Measurements from ENCODE around the gene RAI2. TPM values are rescaled to one million over a fixed set of nuclear protein-coding genes. Genes with fewer than 3 reads are reported as not detected.

RAI2 gene
- 10 to 100 TPM in 3 of 4 donors, 1 to 10 TPM in 1; 9.3 to 16.0 (median 12.2) TPM for polyA plus RNA-seq (ENCODE audit: insufficient read length in 4 of 4)

DNA sequence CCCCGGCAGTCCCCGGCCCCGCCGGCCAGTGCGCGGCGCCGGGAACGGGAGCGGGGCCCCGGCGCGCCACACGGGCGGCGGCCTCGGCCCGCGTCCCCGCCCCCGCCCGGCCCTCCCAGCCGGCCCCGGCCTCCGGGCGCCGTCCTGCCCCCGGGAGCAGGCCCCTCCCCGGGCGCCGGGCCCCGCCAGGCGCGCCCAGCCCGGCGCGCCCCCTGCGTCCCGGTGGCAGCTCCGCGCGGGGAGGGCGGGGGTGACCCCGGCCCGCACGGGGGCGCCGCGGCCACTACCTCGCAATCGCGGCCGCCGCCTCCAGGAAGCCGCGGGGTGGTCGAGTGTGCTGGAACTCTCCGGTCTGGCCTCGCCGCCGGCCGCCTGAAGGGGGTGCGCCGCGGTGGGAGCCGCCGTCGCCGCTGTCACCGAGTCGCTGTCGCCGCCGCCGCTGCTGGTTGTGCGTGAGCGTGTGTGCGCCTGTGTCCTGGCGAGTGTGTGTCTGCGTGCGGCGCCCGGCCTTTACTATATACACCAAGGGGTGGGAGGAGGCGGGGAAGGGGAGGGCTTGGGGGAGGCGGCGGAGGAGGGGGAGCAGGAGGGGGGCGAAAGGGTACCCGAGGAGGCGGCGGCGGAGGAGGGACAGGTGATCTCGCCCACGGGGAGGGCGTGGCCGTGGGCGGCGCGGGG lies at the start of gene RAI2:
RAI2 (minus strand) TSS at position 488 of the 678 bp plus-strand sequence. CDS start 59,288 bp downstream, outside the sequence.
- DNase-seq (ENCODE audit: low read depth in 4 of 4, low spot score in 2 of 4) = no peak

DNA sequence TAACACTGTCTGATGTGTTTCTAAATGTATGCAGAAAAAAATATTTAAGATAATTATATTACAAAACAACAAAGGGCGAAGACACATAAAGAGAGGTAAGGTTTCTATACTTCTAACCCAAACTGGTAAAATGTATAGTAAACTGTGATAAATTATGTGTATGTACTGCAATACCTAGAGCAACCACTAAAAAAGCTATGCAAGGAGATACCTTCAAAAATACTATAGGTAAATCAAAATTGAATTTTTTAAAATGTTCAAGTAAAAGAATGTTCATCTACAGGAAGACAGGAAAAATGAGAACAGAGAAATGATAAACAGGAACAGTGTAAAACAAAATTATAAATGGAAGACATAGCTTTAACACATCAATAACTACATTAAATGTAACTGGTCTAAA lies 27.3 kb upstream of the RAI2 start:
- no peak for DNase-seq (ENCODE audit: low read depth in 4 of 4, low spot score in 2 of 4)

DNA sequence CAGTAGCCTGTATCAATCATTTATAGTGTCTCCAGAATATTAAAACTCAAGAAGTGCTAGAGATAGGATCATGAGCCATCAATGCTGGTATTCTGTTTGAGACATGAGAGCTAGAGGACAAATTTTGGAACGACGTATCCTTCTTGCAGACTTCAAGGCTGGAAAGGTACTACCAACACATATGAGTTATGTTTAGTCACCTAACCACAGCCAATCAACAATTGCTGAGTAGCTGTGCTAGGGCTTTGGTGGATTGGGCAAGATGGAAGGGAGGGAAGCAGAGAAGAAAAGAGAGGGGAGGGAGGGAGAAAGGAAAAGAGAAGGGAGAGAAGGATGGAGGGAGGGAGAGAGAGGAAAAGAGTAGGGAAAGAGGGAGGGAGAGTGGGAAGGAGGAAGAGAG lies 21.6 kb upstream of the RAI2 start:
- no peak for DNase-seq (ENCODE audit: low read depth in 4 of 4, low spot score in 2 of 4)

DNA sequence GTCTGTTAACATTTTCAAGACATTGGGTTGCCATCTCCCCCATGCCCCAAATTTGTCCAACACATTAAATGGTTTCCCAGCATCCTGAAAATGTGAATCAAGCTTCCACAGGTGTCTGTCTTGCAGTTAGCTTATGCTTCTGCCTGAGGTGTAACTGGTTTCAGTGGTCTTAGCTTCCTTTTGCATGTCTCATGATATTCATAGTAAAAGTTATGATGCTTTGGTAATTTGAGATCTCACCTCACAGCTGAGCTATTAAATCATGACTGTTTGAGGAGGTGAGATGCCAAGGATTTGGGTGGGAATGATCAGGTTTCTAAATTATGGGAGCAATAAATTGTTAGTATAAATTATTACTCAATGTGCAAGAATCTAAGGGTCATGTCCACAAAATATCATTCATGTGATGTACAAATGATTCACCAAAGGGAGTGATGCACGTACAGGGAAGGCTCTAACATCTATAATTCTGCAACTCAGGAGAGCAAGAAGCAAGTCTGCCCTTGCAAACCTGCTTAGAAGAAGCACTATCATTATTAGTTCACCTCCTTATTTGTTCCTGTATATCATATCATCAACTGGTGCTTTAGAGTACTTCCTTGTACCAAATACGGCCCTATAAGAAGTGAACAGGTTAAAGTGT lies 17.1 kb upstream of the RAI2 start:
- no peak for DNase-seq (ENCODE audit: low read depth in 4 of 4, low spot score in 2 of 4)

DNA sequence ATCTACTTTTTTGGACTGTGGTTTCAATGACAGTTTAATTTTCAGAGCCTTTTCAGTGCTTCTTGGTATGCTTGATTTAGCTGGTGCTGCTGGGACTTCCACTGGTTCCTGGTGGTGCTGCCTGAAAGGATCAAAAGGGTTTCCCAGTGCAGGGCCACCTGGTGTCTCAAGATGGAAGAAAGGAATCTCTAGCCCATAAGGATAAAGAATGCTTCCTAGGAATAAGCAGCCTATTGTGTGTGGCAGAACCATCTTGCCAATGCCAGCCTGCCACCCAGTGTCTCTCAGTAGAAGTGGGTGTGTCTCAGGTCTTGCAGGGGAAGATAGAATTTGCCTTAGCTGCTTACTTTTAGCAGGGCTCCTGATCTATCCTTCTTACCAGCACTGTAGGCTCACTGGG lies 15.0 kb upstream of the RAI2 start:
- DNase-seq (ENCODE audit: low read depth in 4 of 4, low spot score in 2 of 4) = no peak

DNA sequence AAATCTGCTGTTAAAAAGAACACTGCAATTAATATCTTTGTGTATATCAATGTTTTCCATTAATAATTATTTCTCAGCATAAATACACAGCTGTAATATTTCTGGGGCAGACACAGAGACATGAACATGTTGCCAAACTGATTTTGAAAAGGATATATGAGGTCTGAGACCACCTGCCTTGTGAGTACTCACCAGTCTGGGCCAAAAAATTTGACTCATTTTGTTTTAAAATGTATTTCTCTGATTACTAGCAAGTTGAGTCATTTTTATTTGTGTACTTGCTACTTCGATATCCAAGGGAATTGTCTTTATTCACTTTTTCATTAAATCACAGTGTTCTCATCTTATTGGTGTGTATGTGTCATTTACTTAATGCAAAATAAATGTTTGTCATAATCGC lies 8.5 kb upstream of the RAI2 start:
- no peak for DNase-seq (ENCODE audit: low read depth in 4 of 4, low spot score in 2 of 4)

DNA sequence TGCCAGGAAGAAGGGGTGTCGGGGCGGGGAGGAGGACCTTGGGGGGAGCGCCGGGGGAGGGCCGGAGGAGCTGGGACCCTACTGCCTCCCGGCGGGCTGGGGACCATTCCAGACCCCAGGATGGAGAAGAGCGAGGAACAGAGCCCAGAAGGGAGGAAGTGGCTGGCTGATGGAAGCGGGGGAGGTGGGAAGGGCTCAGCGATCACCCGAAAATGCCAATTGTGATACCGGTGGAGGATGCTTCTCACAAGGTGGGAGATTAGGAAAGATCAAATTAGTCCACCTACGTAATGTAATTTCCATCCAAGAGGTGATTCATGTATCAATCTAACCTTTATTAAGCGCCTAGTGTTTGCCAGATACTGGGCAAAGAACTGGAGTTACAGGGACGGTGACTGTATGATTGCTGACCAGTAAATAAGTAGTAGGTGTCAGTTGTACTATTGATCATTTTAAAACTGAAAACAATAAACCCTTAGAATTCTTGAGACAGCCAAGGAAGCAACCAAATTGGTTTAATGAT lies 452 bp upstream of the RAI2 start:
- DNase-seq (ENCODE audit: low read depth in 4 of 4, low spot score in 2 of 4) = no peak

DNA sequence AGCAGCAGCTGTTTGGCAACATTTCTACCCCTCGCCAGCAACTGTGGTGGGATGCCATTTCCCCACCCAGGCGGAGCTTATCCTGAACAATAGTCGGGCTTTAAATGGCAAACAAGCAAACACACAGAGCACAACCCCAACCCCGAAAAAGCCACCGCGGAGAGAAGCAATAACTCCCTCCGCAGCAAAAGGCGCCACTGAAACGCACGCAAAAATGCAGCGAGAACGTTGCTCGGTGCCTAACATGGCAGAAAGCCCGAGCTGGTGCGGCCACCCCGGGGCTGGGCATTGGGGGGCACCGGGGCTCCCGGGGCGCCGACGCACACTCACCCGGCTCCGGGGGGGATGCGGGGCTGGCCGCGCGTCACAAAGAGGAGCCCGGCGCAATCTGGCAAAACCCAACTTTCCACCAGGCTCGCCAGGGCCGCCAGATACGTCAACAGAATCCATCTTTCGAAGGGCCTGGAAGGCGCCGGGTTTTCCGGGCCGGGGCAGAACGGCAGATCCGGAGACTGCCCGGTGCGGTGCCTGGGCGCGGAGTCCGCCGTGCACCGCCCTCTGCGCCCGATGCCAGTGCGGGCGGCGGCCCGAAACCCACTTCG lies 818 bp downstream of the RAI2 start:
- no peak for DNase-seq (ENCODE audit: low read depth in 4 of 4, low spot score in 2 of 4)

DNA sequence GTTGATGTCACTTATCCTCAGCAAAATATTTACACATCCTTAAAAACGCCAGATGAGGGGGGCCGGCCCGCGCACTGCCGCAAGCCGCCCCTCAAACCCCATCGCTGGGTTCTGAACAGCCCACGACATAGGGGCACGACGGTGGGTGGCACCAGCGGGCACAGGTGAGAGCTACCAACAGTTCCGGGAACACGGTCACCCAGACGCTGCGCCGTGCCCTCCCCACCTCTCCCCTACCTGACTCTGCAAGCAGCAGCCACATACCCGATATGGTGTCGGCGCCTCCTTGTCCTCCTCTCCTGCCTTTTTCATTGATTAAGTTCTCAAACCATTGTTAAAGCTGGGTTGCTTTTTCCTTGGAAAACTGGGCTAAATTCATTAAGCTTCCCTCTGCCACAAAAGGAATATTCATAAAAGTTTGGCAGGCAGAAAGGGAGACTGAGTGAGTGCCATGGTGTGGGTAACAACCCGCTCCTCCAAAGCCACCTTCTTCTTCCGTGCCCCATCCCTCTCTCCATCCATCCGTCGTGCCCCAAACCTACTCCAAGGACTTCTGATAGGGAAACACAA lies 1.4 kb downstream of the RAI2 start:
- no peak for DNase-seq (ENCODE audit: low read depth in 4 of 4, low spot score in 2 of 4)

DNA sequence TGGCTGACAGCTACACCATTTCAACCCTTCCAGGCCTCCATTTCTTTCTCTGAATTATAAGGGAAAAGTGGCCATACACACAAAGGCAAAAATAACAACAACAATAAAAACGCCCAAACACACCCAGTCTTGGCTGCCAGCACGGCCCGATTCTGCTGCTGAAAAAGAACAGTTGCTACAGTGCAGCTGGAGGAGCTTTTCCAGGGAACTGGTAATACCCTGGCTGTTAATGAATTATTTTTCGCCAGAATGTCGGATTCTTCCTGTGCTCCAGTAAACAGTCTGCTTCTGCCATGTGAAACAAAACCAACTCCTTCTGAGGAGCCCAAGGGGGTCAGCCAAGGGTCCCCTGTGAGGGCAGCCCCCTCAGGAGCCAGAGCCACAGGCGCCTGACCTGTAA lies 6.6 kb downstream of the RAI2 start:
- no peak for DNase-seq (ENCODE audit: low read depth in 4 of 4, low spot score in 2 of 4)

DNA sequence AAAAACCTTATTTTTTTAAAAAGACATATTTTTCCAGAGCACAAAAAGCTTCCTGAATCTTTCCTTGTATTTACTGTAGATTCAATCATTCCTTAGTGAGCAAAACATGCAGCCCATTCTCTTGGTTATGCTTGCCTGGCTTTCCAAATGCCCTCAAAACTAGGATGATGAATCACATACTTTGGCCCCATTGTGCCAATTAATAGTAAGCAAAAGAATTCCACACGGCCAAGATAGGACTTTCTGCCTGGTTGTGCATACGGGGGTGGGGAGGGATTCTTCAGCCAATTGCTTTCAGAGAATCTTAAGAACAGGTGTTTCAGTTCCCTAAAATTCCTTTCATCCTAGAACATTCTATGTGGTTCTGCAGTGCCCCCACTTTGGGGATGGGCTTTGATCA lies 7.0 kb downstream of the RAI2 start:
- no peak for DNase-seq (ENCODE audit: low read depth in 4 of 4, low spot score in 2 of 4)

DNA sequence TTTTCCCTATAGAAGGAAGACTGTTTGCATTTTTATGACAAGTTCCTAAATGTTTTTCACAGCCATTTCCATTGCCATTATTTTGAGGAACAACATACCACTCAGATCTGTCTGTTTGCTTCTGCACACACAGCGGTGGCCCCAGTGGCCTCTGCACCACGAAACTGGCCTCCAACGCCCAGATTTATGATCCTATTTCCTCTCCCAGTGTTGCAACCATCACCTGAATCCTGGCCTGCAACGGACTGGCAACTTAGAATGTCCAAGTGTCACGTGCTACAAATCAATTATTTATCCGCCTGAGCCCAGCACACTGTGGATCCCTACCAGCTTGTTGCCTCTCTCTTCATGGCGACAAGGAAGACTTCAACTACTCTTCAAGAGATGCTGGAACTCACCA lies 9.2 kb downstream of the RAI2 start:
- no peak for DNase-seq (ENCODE audit: low read depth in 4 of 4, low spot score in 2 of 4)

DNA sequence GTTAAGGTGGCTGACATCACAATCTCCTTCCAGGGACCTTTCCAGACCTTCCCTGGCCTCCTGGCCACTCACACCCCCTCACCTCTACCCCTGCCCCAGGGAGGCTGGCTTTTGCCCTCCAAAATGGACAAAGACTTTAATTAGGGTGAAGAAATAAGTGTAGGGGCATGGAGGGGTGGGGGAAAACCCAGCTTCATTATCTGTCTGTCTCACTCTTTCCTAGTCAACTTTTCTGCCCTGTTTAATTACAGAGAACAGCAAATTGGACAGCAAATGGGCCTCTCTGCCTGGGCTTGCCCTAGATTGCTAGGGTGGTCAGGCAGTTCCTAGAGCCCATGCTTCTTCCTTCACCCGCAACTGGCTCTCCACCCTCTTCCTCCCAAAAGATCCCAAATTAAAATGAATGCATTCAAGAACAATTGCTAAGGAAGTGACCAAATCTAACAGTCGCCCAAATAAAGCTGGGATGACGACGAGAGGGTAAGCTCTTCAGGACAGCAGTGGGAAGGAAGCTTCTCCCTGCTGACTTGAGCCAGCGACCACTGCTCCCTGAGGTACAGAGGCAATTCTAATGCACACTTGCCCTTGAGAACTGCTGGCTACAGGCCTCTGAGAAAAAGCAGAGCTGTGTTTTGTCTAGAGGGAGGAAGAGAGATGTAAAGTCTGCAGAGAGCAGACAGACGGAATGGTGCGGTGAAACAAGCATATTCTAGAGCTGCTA lies 12.4 kb downstream of the RAI2 start:
- DNase-seq (ENCODE audit: low read depth in 4 of 4, low spot score in 2 of 4) = no peak

DNA sequence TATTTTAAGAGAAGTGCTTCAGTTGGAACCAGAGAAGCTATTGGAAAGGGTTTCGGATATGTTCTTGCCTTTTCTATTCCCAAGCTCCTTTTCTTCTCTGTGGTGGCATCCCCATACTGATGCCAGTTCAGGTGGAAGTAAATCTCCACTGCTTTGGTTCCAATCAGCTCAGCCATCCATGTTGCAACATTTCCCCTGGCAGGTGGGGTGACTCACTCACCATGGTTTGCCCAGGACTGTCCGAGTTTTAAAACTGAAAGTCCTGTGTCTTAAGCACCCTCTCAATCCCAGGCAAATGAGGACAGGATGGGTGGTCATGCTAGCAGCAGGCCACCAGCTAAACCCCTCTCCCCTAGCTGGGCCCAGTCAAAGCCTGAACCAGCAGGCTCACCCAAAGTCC lies 15.1 kb downstream of the RAI2 start:
- no peak for DNase-seq (ENCODE audit: low read depth in 4 of 4, low spot score in 2 of 4)

DNA sequence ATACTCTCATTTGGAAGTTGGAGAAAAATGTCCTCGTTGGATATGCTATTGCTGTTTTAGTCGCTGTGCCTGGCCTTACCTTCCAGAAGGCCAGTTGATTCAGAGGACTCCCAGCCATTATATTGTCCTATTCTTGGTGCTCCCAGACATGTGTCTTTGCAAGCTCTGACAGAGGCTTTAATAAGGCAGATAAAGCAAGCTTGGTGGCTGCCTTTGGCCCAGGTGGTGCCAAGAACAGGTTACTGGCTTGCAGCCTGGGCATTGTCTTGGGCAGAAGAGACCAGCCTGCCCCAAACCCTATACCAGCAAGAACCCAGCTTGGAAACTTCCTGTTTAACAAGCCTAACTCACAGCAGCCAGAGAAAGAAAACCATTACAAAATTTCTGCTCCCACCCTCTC lies 16.9 kb downstream of the RAI2 start:
- DNase-seq (ENCODE audit: low read depth in 4 of 4, low spot score in 2 of 4) = no peak

DNA sequence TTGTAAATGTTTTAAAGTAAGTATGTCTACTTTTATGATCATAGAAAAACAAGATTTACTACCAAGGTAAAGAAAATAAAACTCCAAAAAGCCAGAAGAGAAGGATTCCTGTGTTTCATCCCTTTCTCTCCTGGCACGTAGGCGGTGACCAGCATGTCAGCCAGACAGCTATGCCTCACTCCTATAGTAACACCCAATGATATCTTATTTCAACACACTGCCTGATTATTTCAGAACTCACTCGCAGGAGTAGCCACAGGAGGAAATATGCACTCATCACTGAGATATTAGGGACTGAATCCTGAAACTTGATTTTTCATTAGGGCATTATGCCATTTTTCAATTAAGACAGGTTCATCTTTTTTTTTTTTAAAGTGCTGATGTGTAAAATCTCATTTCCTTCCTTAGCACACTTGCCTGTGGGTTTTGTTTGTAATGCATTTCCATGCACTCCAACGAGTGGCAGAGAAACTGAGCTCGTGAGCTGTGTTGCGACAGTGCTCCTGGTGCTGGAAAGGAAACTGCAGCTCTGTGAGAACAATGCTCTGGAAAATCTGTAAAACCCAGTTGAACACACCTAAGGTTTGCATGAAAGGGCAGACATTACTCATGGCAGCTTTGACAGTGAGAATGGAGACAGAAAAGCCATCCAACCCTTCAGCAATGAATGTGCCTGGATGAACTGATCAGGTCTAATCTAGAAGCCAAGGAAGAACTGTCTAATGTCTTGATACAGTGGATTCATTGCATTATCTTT lies 18.2 kb downstream of the RAI2 start:
- no peak for DNase-seq (ENCODE audit: low read depth in 4 of 4, low spot score in 2 of 4)

DNA sequence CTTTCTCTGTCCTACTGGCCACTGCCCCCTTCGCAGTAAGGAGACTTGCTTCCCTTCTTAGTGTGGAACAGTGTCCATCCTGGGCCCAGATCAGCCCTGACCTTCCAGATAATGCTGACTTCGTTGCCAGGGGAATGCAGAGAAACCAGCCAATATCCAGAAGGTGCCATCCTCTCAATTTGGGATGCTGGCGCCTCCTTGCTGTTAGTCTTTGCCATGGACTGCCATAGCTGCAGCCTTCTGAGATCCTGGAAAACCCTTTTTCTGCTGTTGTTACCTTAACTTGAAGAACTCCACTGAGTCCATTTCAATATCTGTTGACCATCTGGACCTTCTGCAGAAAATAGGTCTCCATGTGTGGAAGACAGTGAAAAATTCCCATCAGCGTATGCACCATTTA lies 21.8 kb downstream of the RAI2 start:
- DNase-seq (ENCODE audit: low read depth in 4 of 4, low spot score in 2 of 4) = no peak

DNA sequence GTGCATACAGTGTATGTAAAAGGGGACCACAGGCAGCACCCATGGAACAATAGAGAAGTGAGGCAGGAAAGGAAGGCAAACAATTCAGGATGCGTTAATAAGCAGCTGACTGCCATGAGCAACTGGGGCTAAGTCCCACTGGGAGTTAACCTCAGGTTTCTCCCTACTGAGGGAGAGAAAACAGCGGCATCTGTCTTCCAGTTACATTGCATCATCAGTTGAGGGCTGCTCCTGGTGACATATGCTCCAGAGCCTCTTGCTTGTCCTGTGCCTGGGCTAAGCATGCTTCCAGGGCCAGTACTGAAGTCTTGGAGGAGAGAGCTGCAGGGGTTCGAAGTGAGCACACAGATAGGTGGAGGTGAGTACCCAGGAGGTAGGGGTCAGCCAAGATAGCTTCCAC lies 24.3 kb downstream of the RAI2 start:
- DNase-seq (ENCODE audit: low read depth in 4 of 4, low spot score in 2 of 4) = no peak

DNA sequence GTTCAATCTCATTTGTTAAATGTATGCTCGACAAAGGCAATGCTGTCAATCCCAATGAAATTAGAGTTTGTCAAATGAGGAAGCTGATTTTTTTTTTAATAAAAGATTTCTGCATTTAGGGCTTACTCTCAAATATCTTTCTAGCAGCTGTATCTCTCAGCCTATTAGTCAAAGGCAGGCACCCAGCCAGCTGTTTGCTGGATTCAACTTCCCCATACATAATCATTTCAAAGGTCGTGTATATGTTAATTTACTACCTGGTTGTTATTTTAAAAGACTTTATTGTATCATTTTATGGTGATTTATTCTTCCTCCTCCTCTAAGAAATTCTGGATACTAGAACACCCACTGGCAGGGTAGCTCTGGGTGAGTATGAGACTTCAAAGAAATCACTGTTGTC lies 27.1 kb downstream of the RAI2 start:
- DNase-seq (ENCODE audit: low read depth in 4 of 4, low spot score in 2 of 4) = no peak

DNA sequence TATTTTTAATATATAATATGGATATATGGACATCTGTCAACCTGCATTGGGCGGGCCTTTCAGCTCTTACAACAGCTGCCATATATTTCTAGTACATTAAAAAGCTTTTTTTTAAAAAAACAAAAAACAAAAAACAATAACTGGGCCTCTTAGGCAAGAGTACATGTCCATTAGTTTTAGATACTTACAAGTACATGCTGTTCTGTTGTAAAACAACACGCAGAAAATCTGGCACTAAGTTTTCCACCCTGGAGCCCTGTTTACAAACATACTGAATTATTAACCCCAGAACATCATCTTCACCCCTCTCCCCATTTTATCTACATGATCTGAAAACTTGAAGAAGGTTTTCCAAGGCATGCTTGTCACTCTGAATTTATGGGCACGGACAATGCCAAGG lies 29.8 kb downstream of the RAI2 start:
- DNase-seq (ENCODE audit: low read depth in 4 of 4, low spot score in 2 of 4) = no peak

All from left renal cortex interstitium (tissue), 4 donors.